ENCODE measurements around the gene FRMPD3.

GRCh38 chrX:107429090-107429489, 20.4 kb upstream of the FRMPD3 start:
- TF ChIP-seq CTCF (IDR thresholded peaks at IDR 0.05) (no peak), POLR2A (IDR thresholded peaks at IDR 0.05) (no peak)

All from uterus (tissue), 2 donors.